ENCODE results near the gene PATL2.
"Not testable (repeated sequence)": the region's sequence is repeated elsewhere in the genome, so short reads cannot be mapped to it uniquely, and the experiment has no call there.

- TF ChIP-seq CTCF (conservative IDR thresholded peaks at IDR 0.05; ENCODE audit: low read depth in 2 of 2); EZH2phosphoT487 (IDR thresholded peaks at IDR 0.05; ENCODE audit: unreplicated experiment); REST (IDR thresholded peaks at IDR 0.05; ENCODE audit: unreplicated experiment); EZH2 (IDR thresholded peaks at IDR 0.05; ENCODE audit: low read depth, unreplicated experiment); POLR2AphosphoS5 (IDR thresholded peaks at IDR 0.05; ENCODE audit: low read depth); STAT1 (IDR thresholded peaks at IDR 0.05; ENCODE audit: unreplicated experiment); ZNF331 (CRISPR knock-in tag; IDR thresholded peaks at IDR 0.05; ENCODE audit: low read depth): not testable (repeated sequence)
Observed at GRCh38 chr15:44689318-44689717, 21.8 kb downstream of the PATL2 start.
